Natural killer cell (primary cell): ENCODE measurements around the gene YTHDF1. TPM values are rescaled to one million over a fixed set of nuclear protein-coding genes. Genes with fewer than 3 reads are reported as not detected.

Experiments
- ATAC-seq, 3 donors: fragments of 150-1000 bp in 2 of 3; fragments of 200-7000 bp in 1 of 3; cut with Tn5 transposase; 1 replicate in 1 of 3; 2 replicates in 2 of 3; pipeline ENCODE4 v1.10.0; 2021; ENCODE audit warnings: mild to moderate bottlenecking in 2 of 3, moderate library complexity in 2 of 3
- DNase-seq, 2 donors: peaks; one replicate each; pipeline versions ENCODE4 v3.0.0 to v3.0.0-alpha.2; 2013 to 2021; ENCODE audit warnings: mixed read lengths in 1 of 2
- H3K27ac ChIP-seq: one replicate; pipeline ENCODE4 v1.5.1; 2013; ENCODE audit warnings: mild to moderate bottlenecking, low read length
- H3K27me3 ChIP-seq: one replicate; pipeline ENCODE4 v1.6.1; 2013; ENCODE audit warnings: low read length; ENCODE audit not compliant: control insufficient read depth, insufficient read depth
- H3K36me3 ChIP-seq: one replicate; pipeline ENCODE4 v1.6.1; 2013; ENCODE audit warnings: low read length; ENCODE audit not compliant: control insufficient read depth, insufficient read depth
- H3K4me1 ChIP-seq: one replicate; pipeline ENCODE4 v1.6.1; 2013; ENCODE audit warnings: low read length; ENCODE audit not compliant: control insufficient read depth, insufficient read depth
- H3K4me3 ChIP-seq: one replicate; pipeline ENCODE4 v1.5.1; 2013; ENCODE audit warnings: low read length
- H3K9me3 ChIP-seq: one replicate; pipeline ENCODE4 v1.6.1; 2013; ENCODE audit warnings: low read length; ENCODE audit not compliant: control insufficient read depth, insufficient read depth
- H3K27ac Mint-ChIP-seq, 2 donors: one replicate each; pipeline ENCODE4 v1.8.0; 2022; ENCODE audit warnings: mild to moderate bottlenecking in 2 of 2, mixed read lengths in 2 of 2, moderate library complexity in 1 of 2
- H3K27me3 Mint-ChIP-seq, 2 donors: one replicate each; pipeline ENCODE4 v1.8.0; 2022; ENCODE audit warnings: low read depth in 2 of 2, mixed read lengths in 2 of 2
- H3K36me3 Mint-ChIP-seq: one replicate; pipeline ENCODE4 v1.8.0; 2022; ENCODE audit warnings: mixed read lengths
- H3K4me1 Mint-ChIP-seq, 2 donors: one replicate each; pipeline ENCODE4 v1.8.0; 2022; ENCODE audit warnings: mixed read lengths in 2 of 2
- H3K4me3 Mint-ChIP-seq: one replicate; pipeline ENCODE4 v1.8.0; 2022; ENCODE audit warnings: mild to moderate bottlenecking, moderate library complexity, mixed read lengths
- H3K9me3 Mint-ChIP-seq, 2 donors: one replicate each; pipeline ENCODE4 v1.8.0; 2022; ENCODE audit warnings: mixed read lengths in 2 of 2
- CTCF ChIP-seq: fragments of 200-600 bp; IDR thresholded peaks from one replicate; pipeline ENCODE4 v1.8.0; 2022; ENCODE audit warnings: antibody characterized with exemption
- WGBS: methylation state at CpG from one replicate; pipeline ENCODE4 v1.1.7; 2013; ENCODE audit warnings: missing lambda C conversion rate; ENCODE audit not compliant: insufficient coverage; 5-methylcytosine and 5-hydroxymethylcytosine counted together
- intact Hi-C: fragments of 100-400 bp; cut with micrococcal nuclease; formaldehyde crosslinking; loops from one replicate; pipeline ENCODE4 v1.14.2; 2022
- total RNA-seq, 4 donors: library from RNA; stranded (reverse); fragments of 120-200 nt in 1 of 4; gene quantifications; one replicate each; pipeline versions ENCODE4 v1.2.3 to v1.2.4, GENCODE V29; 2013 to 2022

YTHDF1 gene
- total RNA-seq, 3 donors from 2014 or later (not counting 1 experiment from before 2014, with no cell fraction given), result 39.1 to 43.1 (median 41.0) TPM

- Mint-ChIP-seq H3K9me3 (no peaks in the 10 kb centered on the region), H3K36me3 (peaks cover 7% of the 10 kb centered on the region), H3K27me3 (no peaks in the 10 kb centered on the region), H3K4me1 (peaks cover 23 to 29% of the 10 kb centered on the region in 2 donors), H3K4me3 (no peak overlapping the region), H3K27ac (no peak overlapping the region)
- H3K36me3 ChIP-seq, result peaks cover 62% of the 10 kb centered on the region
- no peak overlapping the region for H3K4me3 ChIP-seq
- intact Hi-C loops, result no loop called here
- H3K4me1 ChIP-seq, result no peaks in the 10 kb centered on the region
- H3K27me3 ChIP-seq, result no peaks in the 10 kb centered on the region
- TF ChIP-seq CTCF, result no peak
- no peak for DNase-seq
- H3K27ac ChIP-seq, result no peak overlapping the region
- 95% methylated on average over 5 of the region's 5 CpGs for WGBS
- ATAC-seq, result no peak
- H3K9me3 ChIP-seq, result no peaks in the 10 kb centered on the region
These were observed 11.6 kb downstream of the YTHDF1 start for GRCh38 chr20:63204362-63204761.

- Histone ChIP-seq H3K9me3 (no peaks in the 10 kb centered on the region), H3K4me1 (no peaks in the 10 kb centered on the region), H3K36me3 (peaks cover 55% of the 10 kb centered on the region), H3K27me3 (no peaks in the 10 kb centered on the region), H3K4me3 (no peak overlapping the region), H3K27ac (no peak overlapping the region)
- ATAC-seq (no peak), DNase-seq (no peak)
- Mint-ChIP-seq H3K4me3 (no peak overlapping the region), H3K27me3 (no peaks in the 10 kb centered on the region), H3K9me3 (no peaks in the 10 kb centered on the region), H3K36me3 (peaks cover 7% of the 10 kb centered on the region), H3K27ac (no peak overlapping the region), H3K4me1 (peaks cover 27 to 34% of the 10 kb centered on the region in 2 donors)
- TF ChIP-seq CTCF, result no peak
- WGBS, result 97% methylated on average over 29 of the region's 29 CpGs
- intact Hi-C loops, result no loop called here
These were observed 13.0 kb downstream of the YTHDF1 start for GRCh38 chr20:63202811-63203526.

DNA sequence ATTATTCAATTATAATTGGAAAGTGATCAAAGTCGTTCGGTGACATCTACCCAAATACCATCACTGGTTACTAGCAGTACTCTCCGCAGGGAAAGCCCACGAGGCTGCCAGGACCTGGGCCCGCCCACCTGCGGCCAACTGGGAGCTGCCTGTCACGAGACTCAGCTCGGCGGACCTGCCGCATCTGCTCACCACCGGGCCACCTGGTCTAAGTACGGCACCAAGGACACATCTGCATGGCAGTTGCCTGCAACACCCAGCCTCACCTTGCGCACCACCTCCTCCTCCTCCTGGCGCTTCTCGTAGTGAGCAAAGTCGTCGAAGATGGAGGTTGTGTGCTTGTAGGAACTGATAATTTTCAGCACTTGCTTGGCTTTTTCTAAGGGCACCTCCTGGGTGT is 13.9 kb downstream of the YTHDF1 start:
- Mint-ChIP-seq H3K4me3 (no peak overlapping the region), H3K27me3 (no peaks in the 10 kb centered on the region), H3K4me1 (peaks cover 24 to 34% of the 10 kb centered on the region in 2 donors), H3K36me3 (peaks cover 7% of the 10 kb centered on the region), H3K9me3 (no peaks in the 10 kb centered on the region), H3K27ac (no peak overlapping the region)
- ATAC-seq (no peak), DNase-seq (no peak)
- intact Hi-C loops, result no loop called here
- no peak for TF ChIP-seq CTCF
- no peaks in the 10 kb centered on the region for H3K27me3 ChIP-seq
- peaks cover 55% of the 10 kb centered on the region for H3K36me3 ChIP-seq
- H3K9me3 ChIP-seq, result no peaks in the 10 kb centered on the region
- no peak overlapping the region for H3K27ac ChIP-seq
- no peak overlapping the region for H3K4me3 ChIP-seq
- WGBS, result 95% methylated on average over 15 of the region's 17 CpGs
- H3K4me1 ChIP-seq, result no peaks in the 10 kb centered on the region

GRCh38 chr20:63198606-63199005 is 17.3 kb downstream of the YTHDF1 start:
- Mint-ChIP-seq H3K9me3 (no peaks in the 10 kb centered on the region), H3K27me3 (no peaks in the 10 kb centered on the region), H3K4me3 (no peak overlapping the region), H3K4me1 (peaks cover 13 to 32% of the 10 kb centered on the region in 2 donors), H3K36me3 (peaks cover 11% of the 10 kb centered on the region), H3K27ac (no peak overlapping the region)
- Histone ChIP-seq H3K4me3 (no peak overlapping the region), H3K27me3 (no peaks in the 10 kb centered on the region), H3K9me3 (no peaks in the 10 kb centered on the region), H3K4me1 (no peaks in the 10 kb centered on the region), H3K27ac (no peak overlapping the region), H3K36me3 (peaks cover 47% of the 10 kb centered on the region)
- ATAC-seq, result no peak
- TF ChIP-seq CTCF, result no peak
- intact Hi-C loops, result no loop called here
- no peak for DNase-seq
- 94% methylated on average over 7 of the region's 7 CpGs for WGBS
